Measurements from ENCODE around the gene KNDC1. TPM values are rescaled to one million over a fixed set of nuclear protein-coding genes. Genes with fewer than 3 reads are reported as not detected.

KNDC1 gene
- polyA plus RNA-seq, 4 donors = 0.37 to 18.6 TPM; not detected in 2

GRCh38 chr10:133185916-133186315 lies 25.9 kb downstream of the KNDC1 start:
- no peak overlapping the region for H3K4me3 ChIP-seq (ENCODE audit: low read depth in 1 of 3, low read length in 3 of 3)
- peaks cover 0 to 5% (median 0%) of the 10 kb centered on the region in 3 donors for H3K4me1 ChIP-seq (ENCODE audit: control insufficient read depth in 3 of 3, insufficient read depth in 2 of 3, low read depth in 1 of 3, low read length in 2 of 3)
- H3K9me3 ChIP-seq (ENCODE audit: control insufficient read depth in 2 of 2, insufficient read depth in 1 of 2, low read depth in 1 of 2, low read length in 1 of 2) = no peaks in the 10 kb centered on the region
- H3K27ac ChIP-seq (ENCODE audit: low read depth in 1 of 3, low read length in 2 of 3) = no peak overlapping the region
- WGBS, 3 donors = 79 to 86% (median 82%) methylated on average over 23 to 27 of the region's 27 CpGs
- H3K36me3 ChIP-seq (ENCODE audit: control insufficient read depth in 3 of 3, insufficient read depth in 2 of 3, low read depth in 1 of 3, low read length in 3 of 3) = peaks cover 0 to 60% (median 0%) of the 10 kb centered on the region in 3 donors
- FAIRE-seq (no peak), DNase-seq (no peak)
- no peaks in the 10 kb centered on the region for H3K27me3 ChIP-seq (ENCODE audit: control insufficient read depth in 3 of 3, insufficient read depth in 3 of 3, low read length in 3 of 3)

DNA sequence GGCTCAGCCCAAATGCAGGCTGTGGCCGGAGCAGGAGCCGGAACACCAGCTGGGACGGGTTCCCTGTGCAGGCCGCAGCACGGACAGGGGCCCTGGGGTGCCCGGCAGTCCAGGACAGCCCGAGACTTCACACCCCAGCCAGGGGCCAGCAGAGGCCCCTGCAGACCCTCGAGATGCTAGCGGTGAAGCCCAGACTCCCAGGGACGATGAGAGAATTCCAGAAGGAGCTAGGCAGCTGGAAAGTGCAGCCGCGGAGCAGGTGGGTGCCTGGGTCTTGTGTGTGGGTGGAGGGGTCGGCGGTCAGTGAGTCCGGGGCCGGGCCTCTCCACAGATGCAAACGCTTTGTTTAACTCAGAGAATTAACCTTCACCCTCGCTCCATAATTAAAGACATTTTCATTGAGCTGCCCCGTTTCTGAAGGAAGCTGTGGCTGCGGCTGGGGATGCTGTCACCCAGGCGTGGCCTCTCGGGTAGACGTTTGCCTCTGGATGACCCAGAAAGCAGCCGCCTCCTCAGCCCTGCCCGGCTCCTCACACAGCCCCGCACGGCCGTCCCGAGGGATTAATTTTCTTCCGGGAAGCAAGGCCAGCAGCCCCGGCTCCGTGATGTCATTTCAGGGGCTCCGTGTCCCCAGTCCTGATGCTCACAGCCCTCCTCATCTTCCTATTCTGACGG lies 26.5 kb downstream of the KNDC1 start:
- no peaks in the 10 kb centered on the region for H3K9me3 ChIP-seq (ENCODE audit: control insufficient read depth in 2 of 2, insufficient read depth in 1 of 2, low read depth in 1 of 2, low read length in 1 of 2)
- H3K4me1 ChIP-seq (ENCODE audit: control insufficient read depth in 3 of 3, insufficient read depth in 2 of 3, low read depth in 1 of 3, low read length in 2 of 3) = peaks cover 0 to 5% (median 0%) of the 10 kb centered on the region in 3 donors
- no peak for DNase-seq
- no peak overlapping the region for H3K4me3 ChIP-seq (ENCODE audit: low read depth in 1 of 3, low read length in 3 of 3)
- peaks cover 0 to 55% (median 0%) of the 10 kb centered on the region in 3 donors for H3K36me3 ChIP-seq (ENCODE audit: control insufficient read depth in 3 of 3, insufficient read depth in 2 of 3, low read depth in 1 of 3, low read length in 3 of 3)
- no peak for FAIRE-seq
- WGBS, 3 donors = 71 to 78% (median 75%) methylated on average over 34 of the region's 34 CpGs
- H3K27me3 ChIP-seq (ENCODE audit: control insufficient read depth in 3 of 3, insufficient read depth in 3 of 3, low read length in 3 of 3) = no peaks in the 10 kb centered on the region
- H3K27ac ChIP-seq (ENCODE audit: low read depth in 1 of 3, low read length in 2 of 3) = no peak overlapping the region

GRCh38 chr10:133187091-133187905 lies 27.3 kb downstream of the KNDC1 start:
- 49 to 80% (median 64%) methylated on average over 37 to 38 of the region's 38 CpGs for WGBS, 3 donors
- Histone ChIP-seq H3K27me3 (ENCODE audit: control insufficient read depth in 3 of 3, insufficient read depth in 3 of 3, low read length in 3 of 3) (no peaks in the 10 kb centered on the region), H3K4me1 (ENCODE audit: control insufficient read depth in 3 of 3, insufficient read depth in 2 of 3, low read depth in 1 of 3, low read length in 2 of 3) (peaks cover 0 to 5% (median 0%) of the 10 kb centered on the region in 3 donors), H3K27ac (ENCODE audit: low read depth in 1 of 3, low read length in 2 of 3) (no peak overlapping the region), H3K4me3 (ENCODE audit: low read depth in 1 of 3, low read length in 3 of 3) (no peak overlapping the region), H3K36me3 (ENCODE audit: control insufficient read depth in 3 of 3, insufficient read depth in 2 of 3, low read depth in 1 of 3, low read length in 3 of 3) (peaks cover 0 to 55% (median 0%) of the 10 kb centered on the region in 3 donors), H3K9me3 (ENCODE audit: control insufficient read depth in 2 of 2, insufficient read depth in 1 of 2, low read depth in 1 of 2, low read length in 1 of 2) (peaks cover 0 to 3% of the 10 kb centered on the region in 2 donors)
- no peak for FAIRE-seq
- peak; percentile 3 to 46 for DNase-seq

- Histone ChIP-seq H3K36me3 (ENCODE audit: control insufficient read depth in 3 of 3, insufficient read depth in 2 of 3, low read depth in 1 of 3, low read length in 3 of 3) (peaks cover 0 to 55% (median 0%) of the 10 kb centered on the region in 3 donors), H3K4me3 (ENCODE audit: low read depth in 1 of 3, low read length in 3 of 3) (no peak overlapping the region), H3K27me3 (ENCODE audit: control insufficient read depth in 3 of 3, insufficient read depth in 3 of 3, low read length in 3 of 3) (no peaks in the 10 kb centered on the region), H3K27ac (ENCODE audit: low read depth in 1 of 3, low read length in 2 of 3) (no peak overlapping the region), H3K4me1 (ENCODE audit: control insufficient read depth in 3 of 3, insufficient read depth in 2 of 3, low read depth in 1 of 3, low read length in 2 of 3) (peaks cover 0 to 5% (median 0%) of the 10 kb centered on the region in 3 donors), H3K9me3 (ENCODE audit: control insufficient read depth in 2 of 2, insufficient read depth in 1 of 2, low read depth in 1 of 2, low read length in 1 of 2) (peaks cover 0 to 4% of the 10 kb centered on the region in 2 donors)
- no peak for DNase-seq
- 76 to 86% (median 77%) methylated on average over 35 to 38 of the region's 38 CpGs for WGBS, 3 donors
- FAIRE-seq = no peak
Measured at GRCh38 chr10:133187906-133188681, 28.1 kb downstream of the KNDC1 start.

GRCh38 chr10:133189256-133189655 lies 29.2 kb downstream of the KNDC1 start:
- no peak overlapping the region for H3K27ac ChIP-seq (ENCODE audit: low read depth in 1 of 3, low read length in 2 of 3)
- H3K4me1 ChIP-seq (ENCODE audit: control insufficient read depth in 3 of 3, insufficient read depth in 2 of 3, low read depth in 1 of 3, low read length in 2 of 3) = peaks cover 0 to 5% (median 0%) of the 10 kb centered on the region in 3 donors
- no peak for DNase-seq
- H3K4me3 ChIP-seq (ENCODE audit: low read depth in 1 of 3, low read length in 3 of 3) = no peak overlapping the region
- WGBS, 3 donors = 88 to 91% (median 91%) methylated on average over 22 of the region's 22 CpGs
- H3K36me3 ChIP-seq (ENCODE audit: control insufficient read depth in 3 of 3, insufficient read depth in 2 of 3, low read depth in 1 of 3, low read length in 3 of 3) = peaks cover 0 to 48% (median 0%) of the 10 kb centered on the region in 3 donors
- H3K27me3 ChIP-seq (ENCODE audit: control insufficient read depth in 3 of 3, insufficient read depth in 3 of 3, low read length in 3 of 3) = no peaks in the 10 kb centered on the region
- no peak for FAIRE-seq
- H3K9me3 ChIP-seq (ENCODE audit: control insufficient read depth in 2 of 2, insufficient read depth in 1 of 2, low read depth in 1 of 2, low read length in 1 of 2) = peaks cover 0 to 6% of the 10 kb centered on the region in 2 donors

DNA sequence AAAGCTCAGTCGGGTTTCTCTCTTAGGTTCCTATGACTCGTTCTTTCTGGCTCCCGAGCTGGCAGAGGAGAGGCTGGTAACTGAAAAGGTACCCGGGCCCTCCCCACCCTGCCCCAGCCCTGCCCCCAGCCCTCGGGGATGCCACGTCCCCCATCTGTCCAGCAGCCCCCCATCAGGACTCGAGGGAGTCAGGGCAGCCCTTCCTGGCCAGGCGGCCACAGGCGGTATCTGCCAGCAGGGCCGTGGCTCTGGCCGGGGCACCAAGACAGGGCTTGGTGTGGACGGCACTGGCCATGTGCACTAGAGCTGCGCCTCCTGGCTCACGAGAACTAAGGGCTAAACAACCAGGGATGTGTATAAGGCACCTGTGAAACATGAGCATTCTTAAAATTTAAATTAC lies 29.7 kb downstream of the KNDC1 start:
- no peak for DNase-seq
- no peak overlapping the region for H3K4me3 ChIP-seq (ENCODE audit: low read depth in 1 of 3, low read length in 3 of 3)
- no peaks in the 10 kb centered on the region for H3K27me3 ChIP-seq (ENCODE audit: control insufficient read depth in 3 of 3, insufficient read depth in 3 of 3, low read length in 3 of 3)
- FAIRE-seq = no peak
- H3K4me1 ChIP-seq (ENCODE audit: control insufficient read depth in 3 of 3, insufficient read depth in 2 of 3, low read depth in 1 of 3, low read length in 2 of 3) = peaks cover 0 to 5% (median 0%) of the 10 kb centered on the region in 3 donors
- H3K9me3 ChIP-seq (ENCODE audit: control insufficient read depth in 2 of 2, insufficient read depth in 1 of 2, low read depth in 1 of 2, low read length in 1 of 2) = peaks cover 0 to 6% of the 10 kb centered on the region in 2 donors
- H3K27ac ChIP-seq (ENCODE audit: low read depth in 1 of 3, low read length in 2 of 3) = no peak overlapping the region
- 83 to 88% (median 84%) methylated on average over 14 of the region's 14 CpGs for WGBS, 3 donors
- H3K36me3 ChIP-seq (ENCODE audit: control insufficient read depth in 3 of 3, insufficient read depth in 2 of 3, low read depth in 1 of 3, low read length in 3 of 3) = peaks cover 0 to 43% (median 0%) of the 10 kb centered on the region in 3 donors

GRCh38 chr10:133190225-133190624 lies 30.2 kb downstream of the KNDC1 start:
- no peak for FAIRE-seq

GRCh38 chr10:133191651-133192050 lies 31.6 kb downstream of the KNDC1 start:
- H3K36me3 ChIP-seq (ENCODE audit: control insufficient read depth in 3 of 3, insufficient read depth in 2 of 3, low read depth in 1 of 3, low read length in 3 of 3) = peaks cover 0 to 35% (median 0%) of the 10 kb centered on the region in 3 donors
- H3K27ac ChIP-seq (ENCODE audit: low read depth in 1 of 3, low read length in 2 of 3) = no peak overlapping the region
- H3K4me3 ChIP-seq (ENCODE audit: low read depth in 1 of 3, low read length in 3 of 3) = no peak overlapping the region
- DNase-seq = no peak
- no peaks in the 10 kb centered on the region for H3K27me3 ChIP-seq (ENCODE audit: control insufficient read depth in 3 of 3, insufficient read depth in 3 of 3, low read length in 3 of 3)
- WGBS, 3 donors = 75 to 89% (median 89%) methylated on average over 4 of the region's 4 CpGs
- peaks cover 0 to 6% of the 10 kb centered on the region in 2 donors for H3K9me3 ChIP-seq (ENCODE audit: control insufficient read depth in 2 of 2, insufficient read depth in 1 of 2, low read depth in 1 of 2, low read length in 1 of 2)
- FAIRE-seq = no peak
- peaks cover 0 to 5% (median 0%) of the 10 kb centered on the region in 3 donors for H3K4me1 ChIP-seq (ENCODE audit: control insufficient read depth in 3 of 3, insufficient read depth in 2 of 3, low read depth in 1 of 3, low read length in 2 of 3)

More at GRCh38 chr10:133190225-133190624, 30.2 kb downstream of the KNDC1 start:
- no peak for DNase-seq
- Histone ChIP-seq H3K4me1 (ENCODE audit: control insufficient read depth in 3 of 3, insufficient read depth in 2 of 3, low read depth in 1 of 3, low read length in 2 of 3) (peaks cover 0 to 5% (median 0%) of the 10 kb centered on the region in 3 donors), H3K4me3 (ENCODE audit: low read depth in 1 of 3, low read length in 3 of 3) (no peak overlapping the region), H3K36me3 (ENCODE audit: control insufficient read depth in 3 of 3, insufficient read depth in 2 of 3, low read depth in 1 of 3, low read length in 3 of 3) (peaks cover 0 to 42% (median 0%) of the 10 kb centered on the region in 3 donors), H3K27me3 (ENCODE audit: control insufficient read depth in 3 of 3, insufficient read depth in 3 of 3, low read length in 3 of 3) (no peaks in the 10 kb centered on the region), H3K9me3 (ENCODE audit: control insufficient read depth in 2 of 2, insufficient read depth in 1 of 2, low read depth in 1 of 2, low read length in 1 of 2) (peaks cover 0 to 6% of the 10 kb centered on the region in 2 donors), H3K27ac (ENCODE audit: low read depth in 1 of 3, low read length in 2 of 3) (no peak overlapping the region)
- 93 to 95% (median 95%) methylated on average over 10 of the region's 10 CpGs for WGBS, 3 donors

Data from small intestine (tissue), 7 donors.